ENCODE results near the gene HOXA2.

HOXA2 gene

DNA sequence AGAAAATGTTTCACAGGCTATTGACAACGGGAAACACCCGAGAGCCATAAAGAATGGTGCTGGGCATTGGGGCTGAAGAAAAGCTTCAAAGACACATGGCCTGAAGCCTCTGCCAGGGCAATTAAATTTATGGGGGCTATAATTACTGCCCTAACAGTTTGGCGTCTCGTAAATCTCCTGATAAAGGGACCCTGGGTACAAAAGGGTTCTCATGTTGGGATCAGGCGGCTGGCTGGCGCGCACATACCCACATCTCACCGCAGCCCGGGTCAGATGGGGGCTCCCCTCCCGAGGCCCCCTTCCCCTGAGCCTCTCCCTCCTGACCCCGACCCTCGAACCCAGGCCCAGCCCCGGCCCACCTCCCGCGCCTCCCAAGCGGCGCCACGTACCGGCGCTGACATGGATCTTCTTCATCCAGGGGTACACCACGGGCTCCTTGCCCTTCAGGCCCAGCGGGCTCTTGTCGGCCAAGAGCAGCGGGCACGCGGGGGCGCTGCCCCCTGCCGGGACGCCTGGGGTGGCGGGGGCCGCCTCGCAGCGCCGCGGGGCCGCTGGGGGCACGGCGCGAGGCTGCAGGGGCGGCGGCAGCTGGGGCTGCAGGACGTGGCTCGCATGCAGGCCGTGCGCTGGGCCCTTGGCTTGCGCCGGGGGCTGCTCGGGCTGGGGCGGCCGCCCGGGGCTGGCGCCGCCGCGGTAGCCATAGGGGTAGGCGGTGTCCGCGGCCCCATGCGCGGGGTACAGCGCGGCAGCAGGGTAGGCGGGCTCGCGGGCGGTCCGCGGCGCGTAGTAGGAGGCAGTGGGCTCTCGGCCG, 27.5 kb upstream of the HOXA2 start:
- DNase-seq (ENCODE audit: insufficient read length), result no peak
- no peak for FAIRE-seq
- TF ChIP-seq TAF1 (IDR thresholded peaks at IDR 0.05; ENCODE audit: borderline replicate concordance, low read depth, low read length) (no peak), POLR2AphosphoS5 (IDR thresholded peaks at IDR 0.05; ENCODE audit: low read depth, low read length) (no peak), POLR2A (IDR thresholded peaks at IDR 0.05; ENCODE audit: low read depth, low read length) (no peak)

- no peak for DNase-seq (ENCODE audit: insufficient read length)
- TF ChIP-seq TAF1 (IDR thresholded peaks at IDR 0.05; ENCODE audit: borderline replicate concordance, low read depth, low read length) (no peak), POLR2A (IDR thresholded peaks at IDR 0.05; ENCODE audit: low read depth, low read length) (no peak), POLR2AphosphoS5 (IDR thresholded peaks at IDR 0.05; ENCODE audit: low read depth, low read length) (no peak)
- FAIRE-seq, result no peak
Observed at GRCh38 chr7:27128776-27129728, 26.6 kb upstream of the HOXA2 start.

DNA sequence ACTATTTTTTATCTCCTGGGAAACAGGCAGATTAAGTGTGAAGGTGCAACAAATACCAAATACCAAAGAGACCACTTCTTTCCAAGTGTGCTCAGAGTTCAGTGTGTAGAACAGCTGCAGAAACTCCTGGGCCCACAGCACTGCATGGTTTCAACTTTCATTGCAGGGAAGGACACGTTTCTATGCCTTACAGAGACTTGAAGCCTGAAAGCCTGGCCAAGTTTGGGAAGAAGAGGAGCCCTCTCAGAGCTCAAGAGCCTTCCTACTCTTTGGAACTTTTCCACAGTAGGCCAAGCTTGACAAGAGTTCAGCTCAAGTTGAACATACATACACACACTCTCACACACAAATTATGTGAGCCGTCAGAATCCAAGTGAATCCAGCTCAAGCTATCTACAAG, 25.6 kb upstream of the HOXA2 start:
- FAIRE-seq (no peak), DNase-seq (ENCODE audit: insufficient read length) (no peak)
- no peak for TF ChIP-seq TAF1 (IDR thresholded peaks at IDR 0.05; ENCODE audit: borderline replicate concordance, low read depth, low read length)
- no peak for TF ChIP-seq POLR2AphosphoS5 (IDR thresholded peaks at IDR 0.05; ENCODE audit: low read depth, low read length)
- TF ChIP-seq POLR2A (IDR thresholded peaks at IDR 0.05; ENCODE audit: low read depth, low read length), result no peak

GRCh38 chr7:27126596-27127327, 24.3 kb upstream of the HOXA2 start:
- TF ChIP-seq TAF1 (IDR thresholded peaks at IDR 0.05; ENCODE audit: borderline replicate concordance, low read depth, low read length) (no peak), POLR2A (IDR thresholded peaks at IDR 0.05; ENCODE audit: low read depth, low read length) (no peak), POLR2AphosphoS5 (IDR thresholded peaks at IDR 0.05; ENCODE audit: low read depth, low read length) (no peak)
- FAIRE-seq, result no peak
- no peak for DNase-seq (ENCODE audit: insufficient read length)

- TF ChIP-seq POLR2A (IDR thresholded peaks at IDR 0.05; ENCODE audit: low read depth, low read length), result no peak
- no peak for TF ChIP-seq POLR2AphosphoS5 (IDR thresholded peaks at IDR 0.05; ENCODE audit: low read depth, low read length)
- TF ChIP-seq TAF1 (IDR thresholded peaks at IDR 0.05; ENCODE audit: borderline replicate concordance, low read depth, low read length), result no peak
- DNase-seq (ENCODE audit: insufficient read length) (no peak), FAIRE-seq (no peak)
Observed at GRCh38 chr7:27125986-27126394, 23.5 kb upstream of the HOXA2 start.

DNA sequence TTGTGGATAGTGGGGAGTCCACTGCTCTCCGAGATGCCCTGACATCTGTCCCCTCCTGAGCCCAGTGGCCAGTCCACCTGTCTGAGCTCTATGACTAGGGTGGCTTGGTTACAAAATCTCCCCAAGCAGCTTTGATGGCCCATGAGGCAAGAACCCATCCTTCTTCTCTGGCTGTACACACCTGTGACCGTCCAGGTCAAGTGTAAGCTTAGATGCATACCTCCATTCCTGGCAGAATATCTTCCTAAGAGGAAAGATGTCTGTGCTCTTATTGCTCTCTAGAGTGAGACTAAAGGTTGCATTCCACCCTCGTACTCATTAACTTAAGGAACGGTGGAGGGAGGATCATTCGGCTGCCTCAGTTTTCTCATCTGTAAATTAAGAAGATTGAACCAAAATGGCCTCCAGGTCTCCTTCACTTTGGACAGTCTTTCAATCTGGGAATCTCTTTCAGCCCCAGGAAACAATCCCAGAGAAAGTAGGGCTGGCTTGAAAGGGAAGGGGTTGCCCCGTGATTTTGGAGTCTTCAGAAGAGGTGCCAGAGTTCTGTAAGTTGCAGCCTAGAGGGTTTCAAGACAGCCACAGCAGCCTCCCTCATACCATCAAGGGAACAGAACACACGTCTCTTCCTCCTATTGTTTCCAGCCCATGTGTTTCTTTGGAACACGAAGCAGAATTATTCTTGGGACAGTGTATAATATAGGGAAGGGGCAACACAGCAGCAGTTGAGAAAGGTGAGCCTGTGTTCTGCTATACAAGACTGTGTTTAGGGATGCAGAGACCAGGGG, 22.6 kb upstream of the HOXA2 start:
- DNase-seq (ENCODE audit: insufficient read length) (no peak), FAIRE-seq (no peak)
- TF ChIP-seq TAF1 (IDR thresholded peaks at IDR 0.05; ENCODE audit: borderline replicate concordance, low read depth, low read length) (no peak), POLR2A (IDR thresholded peaks at IDR 0.05; ENCODE audit: low read depth, low read length) (no peak), POLR2AphosphoS5 (IDR thresholded peaks at IDR 0.05; ENCODE audit: low read depth, low read length) (no peak)

GRCh38 chr7:27124096-27124901, 21.8 kb upstream of the HOXA2 start:
- TF ChIP-seq POLR2AphosphoS5 (IDR thresholded peaks at IDR 0.05; ENCODE audit: low read depth, low read length), result no peak
- no peak for TF ChIP-seq POLR2A (IDR thresholded peaks at IDR 0.05; ENCODE audit: low read depth, low read length)
- no peak for TF ChIP-seq TAF1 (IDR thresholded peaks at IDR 0.05; ENCODE audit: borderline replicate concordance, low read depth, low read length)
- FAIRE-seq (no peak), DNase-seq (ENCODE audit: insufficient read length) (no peak)

- DNase-seq (ENCODE audit: insufficient read length), result no peak
- FAIRE-seq, result no peak
- TF ChIP-seq POLR2AphosphoS5 (IDR thresholded peaks at IDR 0.05; ENCODE audit: low read depth, low read length) (no peak), TAF1 (IDR thresholded peaks at IDR 0.05; ENCODE audit: borderline replicate concordance, low read depth, low read length) (no peak), POLR2A (IDR thresholded peaks at IDR 0.05; ENCODE audit: low read depth, low read length) (no peak)
Observed at GRCh38 chr7:27123477-27124053, 21.1 kb upstream of the HOXA2 start.

GRCh38 chr7:27123007-27123476, 20.6 kb upstream of the HOXA2 start:
- DNase-seq (ENCODE audit: insufficient read length), result no peak
- no peak for FAIRE-seq
- no peak for TF ChIP-seq POLR2A (IDR thresholded peaks at IDR 0.05; ENCODE audit: low read depth, low read length)
- no peak for TF ChIP-seq TAF1 (IDR thresholded peaks at IDR 0.05; ENCODE audit: borderline replicate concordance, low read depth, low read length)
- no peak for TF ChIP-seq POLR2AphosphoS5 (IDR thresholded peaks at IDR 0.05; ENCODE audit: low read depth, low read length)

All from GM12892 (cell line).